Panc1 (cell line): ENCODE data around the gene RRP8. TPM values are rescaled to one million over a fixed set of nuclear protein-coding genes. Genes with fewer than 3 reads are reported as not detected.

Experiments used
- ATAC-seq: fragments of 200-7000 bp; cut with Tn5 transposase; 2 replicates; pipeline ENCODE4 v1.9.1; 2020; ENCODE audit warnings: mild to moderate bottlenecking, moderate library complexity
- BruUV-seq: library from RNA; stranded (reverse); fragments of 400-500 nt; replicated peaks from 2 replicates; lab custom pipeline; 2021; lab: Mats Ljungman, UMichigan
- CTCF ChIA-PET: fragments of 300-600 bp; sonication (Branson Sonifier 250); formaldehyde crosslinking; loops from one replicate; lab custom pipeline; 2022; ENCODE audit warnings: antibody characterized with exemption; lab: Charles Lee
- POLR2A ChIA-PET: fragments of 300-600 bp; sonication (Branson Sonifier 250); formaldehyde crosslinking; loops from one replicate; lab custom pipeline; 2022; ENCODE audit warnings: antibody characterized with exemption; lab: Charles Lee
- DNase-seq: peaks from one replicate; pipeline ENCODE4 v3.0.0-alpha.2; 2010; ENCODE audit warnings: low read depth, low spot score
- H3K27ac ChIP-seq: 2 replicates; pipeline ENCODE4 v1.5.1; 2011; ENCODE audit warnings: mild to moderate bottlenecking, low read length, inconsistent platforms
- H3K27me3 ChIP-seq: fragments of 200-500 bp; sonication (Bioruptor generic); 2 replicates; pipeline ENCODE4 v1.6.0; 2014; ENCODE audit warnings: low read length, inconsistent platforms; ENCODE audit not compliant: control insufficient read depth, insufficient read depth
- H3K36me3 ChIP-seq: fragments of 200-500 bp; sonication (Bioruptor generic); 2 replicates; pipeline ENCODE4 v1.5.1; 2014; ENCODE audit warnings: inconsistent platforms, mild to moderate bottlenecking, low read length, moderate library complexity; ENCODE audit not compliant: control insufficient read depth, insufficient read depth
- H3K4me1 ChIP-seq: 2 replicates; pipeline ENCODE4 v1.5.1; 2011; ENCODE audit warnings: inconsistent platforms, mild to moderate bottlenecking, low read length, moderate library complexity; ENCODE audit not compliant: control insufficient read depth, insufficient read depth
- H3K4me3 ChIP-seq, 2 experiments: 2 replicates each; pipeline ENCODE4 v1.5.1; 2011 to 2012; ENCODE audit warnings: low read depth in 2 of 2, low read length in 2 of 2, mild to moderate bottlenecking in 2 of 2, inconsistent platforms in 1 of 2, moderate library complexity in 1 of 2
- H3K9me3 ChIP-seq: fragments of 200-500 bp; sonication (Bioruptor generic); 2 replicates; pipeline ENCODE4 v1.5.1; 2014; ENCODE audit warnings: low read depth, mild to moderate bottlenecking, inconsistent platforms, low read length, moderate library complexity; ENCODE audit not compliant: control insufficient read depth, insufficient read depth
- CTCF ChIP-seq: fragments of 450-650 bp; IDR thresholded peaks from 2 replicates; pipeline ENCODE4 v1.5.1; 2017; ENCODE audit warnings: mild to moderate bottlenecking
- POLR2AphosphoS5 ChIP-seq: IDR thresholded peaks from 2 replicates; pipeline ENCODE4 v1.6.1; 2012; ENCODE audit warnings: mild to moderate bottlenecking, low read depth, low read length, moderate library complexity
- SIN3A ChIP-seq: IDR thresholded peaks from 2 replicates; pipeline ENCODE4 v1.6.1; 2012; ENCODE audit warnings: low read depth, mild to moderate bottlenecking, low read length, moderate library complexity, borderline replicate concordance; ENCODE audit not compliant: insufficient read depth
- TCF7L2 ChIP-seq: IDR thresholded peaks from 2 replicates; pipeline ENCODE4 v1.6.1; 2011; ENCODE audit warnings: mild to moderate bottlenecking, low read depth, low read length, inconsistent platforms
- in situ Hi-C: cut with HindIII; loops from 2 replicates; pipeline ENCODE4 v1.10.0; 2016; ENCODE audit warnings: low sequenced_read_pairs, low pct_unique_long_range_greater_than_20kb
- intact Hi-C: fragments of 100-400 bp; cut with micrococcal nuclease; formaldehyde crosslinking; loops from one replicate; pipeline ENCODE4 v1.10.0; 2022; ENCODE audit not compliant: unreplicated experiment
- total RNA-seq: library from RNA; stranded (reverse); gene quantifications from one replicate; pipeline ENCODE4 v1.2.1, GENCODE V29; 2021; ENCODE audit not compliant: unreplicated experiment
- TF ChIP-seq, protein P1 (sequence below), 2 experiments: IDR thresholded peaks; 2 replicates each; pipeline ENCODE4 v1.6.1; 2011 to 2012; ENCODE audit warnings: low read depth in 2 of 2, control low read depth in 1 of 2, low read length in 1 of 2, mild to moderate bottlenecking in 1 of 2, moderate library complexity in 1 of 2; ENCODE audit not compliant: insufficient read depth in 1 of 2

The RRP8 gene
- total RNA-seq, 1 experiment from 2014 or later, result 23.1 TPM

DNA sequence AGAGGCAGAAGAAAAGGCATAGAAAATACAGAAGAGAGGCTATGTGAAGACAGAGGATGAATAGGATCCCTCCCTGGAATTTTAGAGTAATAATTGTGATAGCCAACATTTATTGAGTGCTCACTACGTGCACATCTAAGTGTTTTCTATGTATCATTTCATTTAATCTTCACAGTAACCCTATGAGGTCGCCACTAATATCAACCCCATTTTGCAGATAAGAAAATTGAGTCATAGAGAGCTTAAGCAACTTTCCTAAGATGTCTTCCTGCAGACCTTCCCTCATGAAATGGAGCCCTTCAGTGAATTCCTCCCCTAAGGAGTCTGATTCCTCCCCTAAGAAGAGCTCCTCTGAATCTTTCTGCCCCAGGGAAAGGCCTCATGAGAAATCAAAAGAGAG, 38.1 kb downstream of the RRP8 start:
- in situ Hi-C loops, result no loop called here
- intact Hi-C loops, result loop anchor here (10.0 kb wide), 1 partner anchor 729 kb away; no protein-coding TSS in a partner anchor
- ChIA-PET POLR2A (no interaction called here), CTCF (interaction anchor here (0.5 kb wide), 1 partner anchor 120 kb away, joined by 4 read pairs; no protein-coding TSS in a partner anchor)
- H3K27me3 ChIP-seq, result no peaks in the 10 kb centered on the region
- BruUV-seq, result no TSS peak
- H3K4me3 ChIP-seq, result no peak overlapping the region
- TF ChIP-seq POLR2AphosphoS5 (no peak), CTCF (no peak), SIN3A (no peak), TCF7L2 (no peak)
- TF ChIP-seq, protein P1, sequence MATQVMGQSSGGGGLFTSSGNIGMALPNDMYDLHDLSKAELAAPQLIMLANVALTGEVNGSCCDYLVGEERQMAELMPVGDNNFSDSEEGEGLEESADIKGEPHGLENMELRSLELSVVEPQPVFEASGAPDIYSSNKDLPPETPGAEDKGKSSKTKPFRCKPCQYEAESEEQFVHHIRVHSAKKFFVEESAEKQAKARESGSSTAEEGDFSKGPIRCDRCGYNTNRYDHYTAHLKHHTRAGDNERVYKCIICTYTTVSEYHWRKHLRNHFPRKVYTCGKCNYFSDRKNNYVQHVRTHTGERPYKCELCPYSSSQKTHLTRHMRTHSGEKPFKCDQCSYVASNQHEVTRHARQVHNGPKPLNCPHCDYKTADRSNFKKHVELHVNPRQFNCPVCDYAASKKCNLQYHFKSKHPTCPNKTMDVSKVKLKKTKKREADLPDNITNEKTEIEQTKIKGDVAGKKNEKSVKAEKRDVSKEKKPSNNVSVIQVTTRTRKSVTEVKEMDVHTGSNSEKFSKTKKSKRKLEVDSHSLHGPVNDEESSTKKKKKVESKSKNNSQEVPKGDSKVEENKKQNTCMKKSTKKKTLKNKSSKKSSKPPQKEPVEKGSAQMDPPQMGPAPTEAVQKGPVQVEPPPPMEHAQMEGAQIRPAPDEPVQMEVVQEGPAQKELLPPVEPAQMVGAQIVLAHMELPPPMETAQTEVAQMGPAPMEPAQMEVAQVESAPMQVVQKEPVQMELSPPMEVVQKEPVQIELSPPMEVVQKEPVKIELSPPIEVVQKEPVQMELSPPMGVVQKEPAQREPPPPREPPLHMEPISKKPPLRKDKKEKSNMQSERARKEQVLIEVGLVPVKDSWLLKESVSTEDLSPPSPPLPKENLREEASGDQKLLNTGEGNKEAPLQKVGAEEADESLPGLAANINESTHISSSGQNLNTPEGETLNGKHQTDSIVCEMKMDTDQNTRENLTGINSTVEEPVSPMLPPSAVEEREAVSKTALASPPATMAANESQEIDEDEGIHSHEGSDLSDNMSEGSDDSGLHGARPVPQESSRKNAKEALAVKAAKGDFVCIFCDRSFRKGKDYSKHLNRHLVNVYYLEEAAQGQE (IDR thresholded peaks at IDR 0.05; ENCODE audit: insufficient read depth in 1 of 2, low read depth in 2 of 2, low read length in 1 of 2), result no peak
- no peak overlapping the region for H3K27ac ChIP-seq
- no peaks in the 10 kb centered on the region for H3K4me1 ChIP-seq
- H3K9me3 ChIP-seq, result no peaks in the 10 kb centered on the region
- no peak for ATAC-seq
- no peak for DNase-seq
- no peaks in the 10 kb centered on the region for H3K36me3 ChIP-seq

- no peak for DNase-seq
- no peak for ATAC-seq
- intact Hi-C loops (loop anchor here (10.0 kb wide), 1 partner anchor 731 kb away; no protein-coding TSS in a partner anchor), in situ Hi-C loops (no loop called here)
- no peaks in the 10 kb centered on the region for H3K9me3 ChIP-seq
- no peaks in the 10 kb centered on the region for H3K36me3 ChIP-seq
- ChIA-PET POLR2A (no interaction called here), CTCF (no interaction called here)
- no TSS peak for BruUV-seq
- no peaks in the 10 kb centered on the region for H3K4me1 ChIP-seq
- H3K27me3 ChIP-seq, result no peaks in the 10 kb centered on the region
- TF ChIP-seq TCF7L2 (no peak), SIN3A (no peak), CTCF (no peak), POLR2AphosphoS5 (no peak)
- TF ChIP-seq, protein P1 (IDR thresholded peaks at IDR 0.05; ENCODE audit: insufficient read depth in 1 of 2, low read depth in 2 of 2, low read length in 1 of 2), result no peak
- no peak overlapping the region for H3K4me3 ChIP-seq
- no peak overlapping the region for H3K27ac ChIP-seq
Measured at GRCh38 chr11:6563667-6564066, 39.7 kb downstream of the RRP8 start.
